Stimulated activated effector memory CD8-positive, alpha-beta T cell treated with anti-CD3 and anti-CD28 coated beads, Interleukin-12 subunit alpha, Interleukin-12 subunit beta, amount 100 ng/mL, for 72 hours (primary cell): ENCODE results near the gene CBFA2T2.
A peak's percentile ranks its signal among the peaks of the same experiment; 100 is the strongest.

ENCODE experiments used
- ATAC-seq: fragments of 150-1000 bp; cut with Tn5 transposase; 2 replicates; pipeline ENCODE4 v1.10.0; 2021
- DNase-seq, 2 donors: peaks; one replicate each; pipeline ENCODE4 v3.0.0; 2021 to 2022; ENCODE audit warnings: low spot score in 2 of 2
- H3K27ac Mint-ChIP-seq: one replicate; pipeline ENCODE4 v1.8.0; 2022; ENCODE audit warnings: mild to moderate bottlenecking, mixed read lengths
- H3K36me3 Mint-ChIP-seq: one replicate; pipeline ENCODE4 v1.8.0; 2022; ENCODE audit warnings: mild to moderate bottlenecking, mixed read lengths
- H3K4me1 Mint-ChIP-seq: one replicate; pipeline ENCODE4 v1.8.0; 2022; ENCODE audit warnings: mixed read lengths
- H3K4me3 Mint-ChIP-seq: one replicate; pipeline ENCODE4 v1.8.0; 2022; ENCODE audit warnings: mild to moderate bottlenecking, mixed read lengths
- H3K9me3 Mint-ChIP-seq: one replicate; pipeline ENCODE4 v1.8.0; 2022; ENCODE audit warnings: mixed read lengths

Gene CBFA2T2

GRCh38 chr20:33658929-33659328 lies 169.0 kb downstream of the CBFA2T2 start:
- peaks cover 7% of the 10 kb centered on the region for H3K4me1 Mint-ChIP-seq
- H3K27ac Mint-ChIP-seq, result peak overlapping the region; percentile 81
- H3K4me3 Mint-ChIP-seq, result no peak overlapping the region
- H3K9me3 Mint-ChIP-seq, result no peaks in the 10 kb centered on the region
- DNase-seq (no peak), ATAC-seq (no peak)
- H3K36me3 Mint-ChIP-seq, result no peaks in the 10 kb centered on the region

- ATAC-seq (no peak), DNase-seq (no peak)
- no peak overlapping the region for H3K4me3 Mint-ChIP-seq
- H3K9me3 Mint-ChIP-seq, result no peaks in the 10 kb centered on the region
- H3K36me3 Mint-ChIP-seq, result no peaks in the 10 kb centered on the region
- H3K4me1 Mint-ChIP-seq, result peaks cover 12% of the 10 kb centered on the region
- peak overlapping the region; percentile 81 for H3K27ac Mint-ChIP-seq
These were observed 169.6 kb downstream of the CBFA2T2 start for GRCh38 chr20:33659341-33660034.

DNA sequence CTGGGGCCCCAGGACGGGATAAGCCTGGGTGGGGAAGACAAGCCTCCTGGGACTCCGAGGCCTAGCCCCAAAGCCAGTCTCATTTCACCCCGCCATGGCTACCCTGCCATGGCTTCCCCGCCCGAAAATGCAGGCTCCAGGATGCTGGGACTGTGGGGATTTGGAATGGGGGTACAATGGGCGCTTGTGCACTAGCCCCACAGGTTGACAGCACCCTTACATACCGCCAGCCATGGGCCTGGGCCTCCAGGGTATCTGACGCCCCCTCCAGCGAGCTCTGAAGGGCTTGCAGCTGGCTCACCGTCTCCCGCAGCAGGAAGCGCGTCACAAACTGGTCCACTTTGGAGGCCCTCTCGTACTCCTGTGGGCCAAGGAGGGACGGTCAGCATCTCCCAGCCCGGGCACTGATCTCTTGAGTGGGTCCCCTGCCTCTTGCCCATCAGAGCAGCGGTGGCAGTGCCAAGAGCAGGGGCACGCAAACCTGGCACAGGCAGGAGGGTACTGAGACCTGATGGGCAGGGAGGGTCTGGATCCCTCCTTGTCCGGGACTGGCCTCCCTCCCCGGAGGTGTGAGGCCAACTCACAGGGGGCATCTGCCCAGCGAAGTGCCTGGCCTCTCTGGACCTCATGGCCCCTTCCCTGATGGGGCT lies 170.3 kb downstream of the CBFA2T2 start:
- no peak overlapping the region for H3K4me3 Mint-ChIP-seq
- no peaks in the 10 kb centered on the region for H3K9me3 Mint-ChIP-seq
- H3K36me3 Mint-ChIP-seq, result no peaks in the 10 kb centered on the region
- no peak for ATAC-seq
- no peak overlapping the region for H3K27ac Mint-ChIP-seq
- no peak for DNase-seq
- H3K4me1 Mint-ChIP-seq, result peaks cover 19% of the 10 kb centered on the region

- no peaks in the 10 kb centered on the region for H3K9me3 Mint-ChIP-seq
- H3K27ac Mint-ChIP-seq, result no peak overlapping the region
- ATAC-seq (no peak), DNase-seq (no peak)
- no peaks in the 10 kb centered on the region for H3K36me3 Mint-ChIP-seq
- H3K4me1 Mint-ChIP-seq, result peaks cover 24% of the 10 kb centered on the region
- no peak overlapping the region for H3K4me3 Mint-ChIP-seq
These were observed 170.8 kb downstream of the CBFA2T2 start for GRCh38 chr20:33660685-33661058.

DNA sequence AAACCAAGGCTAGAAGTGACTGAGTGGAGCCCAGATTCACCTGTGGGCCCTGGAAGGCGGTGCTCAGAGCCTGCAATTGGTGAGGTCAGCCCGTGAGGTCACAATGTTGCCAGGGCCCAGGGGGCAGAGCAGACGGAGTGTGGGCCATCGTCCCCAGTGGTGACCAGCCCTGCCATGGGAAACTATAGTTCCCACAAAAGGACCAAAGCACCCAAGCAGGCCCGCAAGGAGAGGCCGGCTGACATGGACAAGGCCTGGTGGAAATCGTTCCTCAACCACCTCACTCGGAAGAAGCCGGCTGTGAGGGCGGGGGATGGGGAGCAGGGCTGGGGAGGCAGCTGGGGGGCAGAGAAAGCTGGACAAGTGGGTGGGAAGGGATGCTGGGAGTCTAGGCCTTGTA lies 172.3 kb downstream of the CBFA2T2 start, which contains the start of gene C20orf144:
TSS of gene C20orf144 (plus strand) at position 156 of the 400 bp plus-strand sequence. CDS start at position 175, 19 bp downstream.
- H3K4me1 Mint-ChIP-seq, result peaks cover 34% of the 10 kb centered on the region
- ATAC-seq, result no peak
- H3K27ac Mint-ChIP-seq, result peak within 1 kb of the TSS; percentile 97
- no peak for DNase-seq
- peak within 1 kb of the TSS; percentile 96 for H3K4me3 Mint-ChIP-seq
- no peaks in the 10 kb centered on the region for H3K9me3 Mint-ChIP-seq
- H3K36me3 Mint-ChIP-seq, result peaks cover 6% of the 10 kb centered on the region

- ATAC-seq, result peak; percentile 74
- peak overlapping the region; percentile 97 for H3K27ac Mint-ChIP-seq
- H3K9me3 Mint-ChIP-seq, result no peaks in the 10 kb centered on the region
- DNase-seq, result peak; percentile 79 to 89
- H3K36me3 Mint-ChIP-seq, result peaks cover 6% of the 10 kb centered on the region
- H3K4me3 Mint-ChIP-seq, result peak overlapping the region; percentile 96
- H3K4me1 Mint-ChIP-seq, result peaks cover 40% of the 10 kb centered on the region
These were observed 173.5 kb downstream of the CBFA2T2 start for GRCh38 chr20:33663161-33664084.

GRCh38 chr20:33664085-33664761 lies 174.3 kb downstream of the CBFA2T2 start:
- no peak for DNase-seq
- Mint-ChIP-seq H3K27ac (peak overlapping the region; percentile 97), H3K36me3 (peaks cover 6% of the 10 kb centered on the region), H3K9me3 (no peaks in the 10 kb centered on the region), H3K4me3 (peak overlapping the region; percentile 96), H3K4me1 (peaks cover 41% of the 10 kb centered on the region)
- ATAC-seq, result no peak

DNA sequence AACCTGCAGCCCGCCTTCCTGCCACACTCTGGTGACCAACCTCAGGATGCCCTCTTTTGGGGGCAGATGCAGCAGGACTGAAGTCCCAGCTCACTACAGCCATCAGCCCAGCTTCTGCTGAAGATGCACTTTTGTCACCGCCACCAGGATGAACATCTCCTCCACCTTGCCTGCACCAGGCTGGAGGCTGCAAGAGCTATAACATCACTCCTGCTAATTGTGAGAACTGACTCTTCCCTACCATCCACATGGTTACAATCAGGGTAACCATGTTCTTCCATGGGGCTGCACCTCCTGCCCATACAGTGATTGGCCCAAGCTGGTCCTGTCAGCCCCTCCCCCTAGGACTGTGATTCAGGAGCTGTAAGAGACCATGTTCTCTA lies 174.9 kb downstream of the CBFA2T2 start:
- Mint-ChIP-seq H3K4me1 (peaks cover 44% of the 10 kb centered on the region), H3K9me3 (no peaks in the 10 kb centered on the region), H3K27ac (peak overlapping the region; percentile 97), H3K36me3 (peaks cover 7% of the 10 kb centered on the region), H3K4me3 (peak overlapping the region; percentile 96)
- ATAC-seq (no peak), DNase-seq (no peak)

- H3K4me3 Mint-ChIP-seq, result peak within 1 kb of the TSS; percentile 96
- peaks cover 49% of the 10 kb centered on the region for H3K4me1 Mint-ChIP-seq
- DNase-seq, result peak; percentile 73 to 95
- peaks cover 18% of the 10 kb centered on the region for H3K36me3 Mint-ChIP-seq
- no peaks in the 10 kb centered on the region for H3K9me3 Mint-ChIP-seq
- H3K27ac Mint-ChIP-seq, result peak within 1 kb of the TSS; percentile 97
- peak; percentile 71 for ATAC-seq
These were observed 176.7 kb downstream of the CBFA2T2 start, which contains the start of gene ACTL10 for GRCh38 chr20:33666293-33667244. Gene ACTL10, plus strand, starts transcription at chr20:33666943. Its CDS starts 555 bp downstream, at chr20:33667498.

DNA sequence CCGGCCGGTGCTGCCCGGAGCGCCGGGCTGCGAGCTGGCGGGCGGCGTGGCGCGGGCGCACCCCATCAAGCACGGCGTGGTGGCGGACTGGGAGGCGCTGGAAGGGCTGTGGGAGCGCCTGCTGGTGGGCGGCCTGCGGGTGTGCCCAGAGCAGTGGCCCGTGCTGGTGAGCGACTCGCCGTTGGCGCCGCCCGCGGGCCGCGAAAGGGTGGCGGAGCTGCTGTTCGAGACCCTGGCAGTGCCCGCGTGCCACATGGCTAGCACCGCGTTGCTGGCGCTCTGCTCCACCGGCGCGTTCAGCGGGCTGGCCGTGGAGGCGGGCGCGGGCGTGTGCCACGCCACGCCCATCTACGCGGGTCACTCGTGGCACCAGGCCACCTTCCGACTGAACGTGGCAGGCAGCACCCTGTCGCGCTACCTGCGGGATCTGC lies 177.4 kb downstream of the CBFA2T2 start:
- peak; percentile 44 for ATAC-seq
- H3K36me3 Mint-ChIP-seq, result peaks cover 18% of the 10 kb centered on the region
- peak overlapping the region; percentile 97 for H3K27ac Mint-ChIP-seq
- DNase-seq, result peak in 1 of 2 donors; percentile 53
- peak overlapping the region; percentile 96 for H3K4me3 Mint-ChIP-seq
- H3K4me1 Mint-ChIP-seq, result peaks cover 49% of the 10 kb centered on the region
- H3K9me3 Mint-ChIP-seq, result no peaks in the 10 kb centered on the region

GRCh38 chr20:33667676-33668465 lies 178.0 kb downstream of the CBFA2T2 start:
- Mint-ChIP-seq H3K4me1 (peaks cover 49% of the 10 kb centered on the region), H3K4me3 (peak overlapping the region; percentile 96), H3K27ac (peak overlapping the region; percentile 97)

GRCh38 chr20:33668466-33669155 lies 178.7 kb downstream of the CBFA2T2 start:
- ATAC-seq, result no peak
- no peak for DNase-seq
- Mint-ChIP-seq H3K36me3 (peaks cover 18% of the 10 kb centered on the region), H3K4me3 (peak overlapping the region; percentile 96), H3K9me3 (no peaks in the 10 kb centered on the region), H3K4me1 (peaks cover 55% of the 10 kb centered on the region), H3K27ac (peak overlapping the region; percentile 97)

More at GRCh38 chr20:33667676-33668465, 178.0 kb downstream of the CBFA2T2 start:
- no peaks in the 10 kb centered on the region for H3K9me3 Mint-ChIP-seq
- H3K36me3 Mint-ChIP-seq, result peaks cover 18% of the 10 kb centered on the region
- ATAC-seq, result peak; percentile 71
- peak; percentile 86 to 93 for DNase-seq

DNA sequence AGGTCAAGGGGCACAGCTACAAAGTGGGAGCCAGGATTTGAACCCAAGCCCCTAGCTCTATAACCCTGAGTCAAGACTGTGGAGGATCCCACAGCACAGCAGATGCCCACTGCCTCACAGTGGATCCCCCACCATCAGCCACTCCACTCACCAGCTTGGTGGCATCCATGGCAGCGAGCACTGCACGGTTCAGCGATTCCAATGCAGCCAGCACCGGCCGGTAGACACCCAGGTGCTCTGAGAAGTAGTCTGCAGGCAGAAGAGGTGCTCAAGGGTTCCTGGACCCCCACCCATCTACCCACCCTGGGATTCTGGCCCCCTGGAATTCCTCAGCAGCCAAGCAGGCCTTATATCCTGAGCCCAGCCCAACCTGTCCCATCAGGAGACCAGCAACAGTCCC lies 179.3 kb downstream of the CBFA2T2 start:
- Mint-ChIP-seq H3K36me3 (peaks cover 18% of the 10 kb centered on the region), H3K4me3 (peak overlapping the region; percentile 96), H3K4me1 (peaks cover 57% of the 10 kb centered on the region), H3K27ac (peak overlapping the region; percentile 83), H3K9me3 (no peaks in the 10 kb centered on the region)
- no peak for DNase-seq
- ATAC-seq, result no peak
